Mesendoderm (in vitro differentiated cells): Measurements from ENCODE around the gene CLEC4G.

Source experiments
- DNase-seq: peaks from one replicate; pipeline ENCODE4 v3.0.0; 2013
- H2AK5ac ChIP-seq: 2 replicates; pipeline ENCODE4 v1.6.1; 2013; ENCODE audit warnings: low read length, inconsistent platforms
- H2BK120ac ChIP-seq: 2 replicates; pipeline ENCODE4 v1.6.1; 2013; ENCODE audit warnings: low read depth, mild to moderate bottlenecking, low read length, moderate library complexity, mixed read lengths
- H2BK15ac ChIP-seq: replicated peaks from 2 replicates; pipeline ENCODE4 v1.6.1; 2013; ENCODE audit warnings: low read depth, mild to moderate bottlenecking, moderate library complexity
- H2BK5ac ChIP-seq: 2 replicates; pipeline ENCODE4 v1.6.1; 2013; ENCODE audit warnings: low read length, inconsistent platforms
- H3K18ac ChIP-seq: 2 replicates; pipeline ENCODE4 v1.6.1; 2013; ENCODE audit warnings: mild to moderate bottlenecking, low read length, mixed read lengths
- H3K23ac ChIP-seq: one replicate; pipeline ENCODE4 v1.6.1; 2013; ENCODE audit warnings: low read length
- H3K27ac ChIP-seq: 2 replicates; pipeline ENCODE4 v1.5.1; 2013; ENCODE audit warnings: low read depth, mild to moderate bottlenecking, inconsistent platforms, low read length, moderate library complexity
- H3K27me3 ChIP-seq: 2 replicates; pipeline ENCODE4 v1.6.1; 2013; ENCODE audit warnings: low read length, control low read depth, mild to moderate bottlenecking, inconsistent platforms; ENCODE audit not compliant: insufficient read depth, poor library complexity
- H3K36me3 ChIP-seq: 2 replicates; pipeline ENCODE4 v1.6.1; 2013; ENCODE audit warnings: low read length, inconsistent platforms; ENCODE audit not compliant: control insufficient read depth, insufficient read depth
- H3K4ac ChIP-seq: one replicate; pipeline ENCODE4 v1.6.1; 2013; ENCODE audit warnings: low read depth, mild to moderate bottlenecking, low read length, moderate library complexity
- H3K4me1 ChIP-seq: 2 replicates; pipeline ENCODE4 v1.6.1; 2013; ENCODE audit warnings: low read depth, low read length, inconsistent platforms; ENCODE audit not compliant: control insufficient read depth
- H3K4me2 ChIP-seq: 2 replicates; pipeline ENCODE4 v1.6.1; 2013; ENCODE audit warnings: low read length
- H3K4me3 ChIP-seq: 2 replicates; pipeline ENCODE4 v1.5.1; 2013; ENCODE audit warnings: mild to moderate bottlenecking, low read length
- H3K56ac ChIP-seq: one replicate; pipeline ENCODE4 v1.6.1; 2013; ENCODE audit warnings: low read length
- H3K79me1 ChIP-seq: 2 replicates; pipeline ENCODE4 v1.6.1; 2013; ENCODE audit warnings: low read length, inconsistent platforms
- H3K79me2 ChIP-seq: 2 replicates; pipeline ENCODE4 v1.6.1; 2013; ENCODE audit warnings: mild to moderate bottlenecking, low read length; ENCODE audit not compliant: control insufficient read depth, insufficient read depth
- H3K9ac ChIP-seq: 2 replicates; pipeline ENCODE4 v1.6.1; 2013; ENCODE audit warnings: low read length, inconsistent platforms
- H4K5ac ChIP-seq: one replicate; pipeline ENCODE4 v1.6.1; 2013; ENCODE audit warnings: low read length
- H4K8ac ChIP-seq: one replicate; pipeline ENCODE4 v1.6.1; 2013; ENCODE audit warnings: low read depth, mild to moderate bottlenecking, control low read depth, low read length, moderate library complexity
- WGBS: extraction: QIAGEN DNeasy Blood & Tissue Kit; methylation state at CpG from one replicate; pipeline ENCODE4 v1.1.7; 2013; ENCODE audit warnings: low lambda C conversion rate, missing lambda C conversion rate; ENCODE audit not compliant: insufficient coverage; ENCODE audit errors: extremely low coverage; 5-methylcytosine and 5-hydroxymethylcytosine counted together

The CLEC4G gene

GRCh38 chr19:7731218-7731595 lies 703 bp downstream of the CLEC4G start:
- Histone ChIP-seq H3K56ac (no peak overlapping the region), H3K79me1 (no peaks in the 10 kb centered on the region), H2AK5ac (no peak overlapping the region), H3K18ac (no peak overlapping the region), H3K23ac (no peak overlapping the region), H2BK15ac (no peak overlapping the region), H2BK120ac (no peak overlapping the region), H4K5ac (no peak overlapping the region), H3K36me3 (no peaks in the 10 kb centered on the region), H4K8ac (no peak overlapping the region), H3K4ac (no peak overlapping the region), H3K9ac (no peak overlapping the region), H3K4me1 (no peaks in the 10 kb centered on the region), H3K79me2 (no peaks in the 10 kb centered on the region), H2BK5ac (no peak overlapping the region), H3K27ac (no peak overlapping the region), H3K4me2 (no peak overlapping the region), H3K27me3 (peaks cover 25% of the 10 kb centered on the region), H3K4me3 (no peak overlapping the region)
- WGBS = no CpG with 5 or more reads among the region's 39 CpGs
- no peak for DNase-seq

GRCh38 chr19:7730286-7731217 lies 1.4 kb downstream of the CLEC4G start:
- H3K79me1 ChIP-seq = no peaks in the 10 kb centered on the region
- H3K36me3 ChIP-seq = no peaks in the 10 kb centered on the region
- H2AK5ac ChIP-seq = no peak overlapping the region
- H3K4me3 ChIP-seq = no peak overlapping the region
- no peak overlapping the region for H4K8ac ChIP-seq
- H3K56ac ChIP-seq = no peak overlapping the region
- H2BK15ac ChIP-seq = no peak overlapping the region
- no peak overlapping the region for H3K18ac ChIP-seq
- H3K27ac ChIP-seq = no peak overlapping the region
- H3K4ac ChIP-seq = no peak overlapping the region
- H3K79me2 ChIP-seq = no peaks in the 10 kb centered on the region
- no peak overlapping the region for H3K4me2 ChIP-seq
- H3K9ac ChIP-seq = no peak overlapping the region
- H4K5ac ChIP-seq = no peak overlapping the region
- no peak overlapping the region for H2BK5ac ChIP-seq
- no peak overlapping the region for H3K23ac ChIP-seq
- no peak overlapping the region for H2BK120ac ChIP-seq
- H3K4me1 ChIP-seq = no peaks in the 10 kb centered on the region
- H3K27me3 ChIP-seq = peaks cover 25% of the 10 kb centered on the region
- no peak for DNase-seq
- no CpG with 5 or more reads among the region's 78 CpGs for WGBS

GRCh38 chr19:7729831-7730285 lies 2.1 kb downstream of the CLEC4G start:
- H3K27ac ChIP-seq = no peak overlapping the region
- H3K4me1 ChIP-seq = no peaks in the 10 kb centered on the region
- H2AK5ac ChIP-seq = no peak overlapping the region
- no peak for DNase-seq
- H3K4me3 ChIP-seq = no peak overlapping the region
- peaks cover 25% of the 10 kb centered on the region for H3K27me3 ChIP-seq
- no peaks in the 10 kb centered on the region for H3K79me1 ChIP-seq
- no peak overlapping the region for H3K4ac ChIP-seq
- H3K4me2 ChIP-seq = no peak overlapping the region
- no peak overlapping the region for H2BK15ac ChIP-seq
- H3K56ac ChIP-seq = no peak overlapping the region
- H3K18ac ChIP-seq = no peak overlapping the region
- no peaks in the 10 kb centered on the region for H3K79me2 ChIP-seq
- H3K9ac ChIP-seq = no peak overlapping the region
- no peaks in the 10 kb centered on the region for H3K36me3 ChIP-seq
- no peak overlapping the region for H2BK120ac ChIP-seq
- H3K23ac ChIP-seq = no peak overlapping the region
- H4K5ac ChIP-seq = no peak overlapping the region
- H2BK5ac ChIP-seq = no peak overlapping the region
- no peak overlapping the region for H4K8ac ChIP-seq
- WGBS = no CpG with 5 or more reads among the region's 34 CpGs

- Histone ChIP-seq H3K36me3 (no peaks in the 10 kb centered on the region), H3K4me3 (no peak overlapping the region), H3K4me1 (no peaks in the 10 kb centered on the region), H2AK5ac (no peak overlapping the region), H3K56ac (no peak overlapping the region), H3K23ac (no peak overlapping the region), H3K27ac (no peak overlapping the region), H4K8ac (no peak overlapping the region), H2BK5ac (no peak overlapping the region), H2BK120ac (no peak overlapping the region), H3K4me2 (no peak overlapping the region), H3K9ac (no peak overlapping the region), H3K27me3 (peaks cover 25% of the 10 kb centered on the region), H3K4ac (no peak overlapping the region), H2BK15ac (no peak overlapping the region), H3K79me2 (no peaks in the 10 kb centered on the region), H3K79me1 (no peaks in the 10 kb centered on the region), H4K5ac (no peak overlapping the region), H3K18ac (no peak overlapping the region)
- WGBS = no CpG with 5 or more reads among the region's 16 CpGs
- no peak for DNase-seq
Observed at GRCh38 chr19:7729211-7729610, 2.7 kb downstream of the CLEC4G start.

GRCh38 chr19:7725791-7726190 lies 6.1 kb downstream of the CLEC4G start:
- H3K4me3 ChIP-seq = no peak overlapping the region
- WGBS = no CpG with 5 or more reads among the region's 2 CpGs

More at GRCh38 chr19:7725791-7726190, 6.1 kb downstream of the CLEC4G start:
- Histone ChIP-seq H4K8ac (no peak overlapping the region), H3K4ac (no peak overlapping the region), H3K23ac (no peak overlapping the region), H3K36me3 (no peaks in the 10 kb centered on the region), H2BK120ac (no peak overlapping the region), H3K27ac (no peak overlapping the region), H3K56ac (no peak overlapping the region), H3K27me3 (peaks cover 18% of the 10 kb centered on the region), H3K79me2 (no peaks in the 10 kb centered on the region), H3K9ac (no peak overlapping the region), H3K18ac (no peak overlapping the region), H2BK15ac (no peak overlapping the region), H2BK5ac (no peak overlapping the region), H3K4me2 (no peak overlapping the region), H4K5ac (no peak overlapping the region), H3K79me1 (no peaks in the 10 kb centered on the region), H3K4me1 (no peaks in the 10 kb centered on the region), H2AK5ac (no peak overlapping the region)
- no peak for DNase-seq
